GM23338 (cell line): Measurements from ENCODE around the gene ADM2. TPM values are rescaled to one million over a fixed set of nuclear protein-coding genes. Genes with fewer than 3 reads are reported as not detected.

Source experiments
- ATAC-seq: fragments of 200-7000 bp; cut with Tn5 transposase; 3 replicates; pipeline ENCODE4 v1.9.1; 2020
- DNase-seq: peaks from one replicate; pipeline ENCODE4 v3.0.0-alpha.2; 2015; ENCODE audit warnings: low spot score
- H2AFZ ChIP-seq: fragments of 200-600 bp; sonication (generic); 2 replicates; pipeline ENCODE4 v1.8.0; 2016; ENCODE audit warnings: antibody characterized with exemption, mild to moderate bottlenecking, moderate library complexity
- H3F3A ChIP-seq: fragments of 200-600 bp; sonication (generic); replicated peaks from 2 replicates; pipeline ENCODE4 v1.8.0; 2017; ENCODE audit warnings: antibody characterized with exemption, mixed run types, low read depth
- H3K27ac ChIP-seq: fragments of 200-600 bp; sonication (generic); 2 replicates; pipeline ENCODE4 v1.6.1; 2016; ENCODE audit warnings: low read depth
- H3K27me3 ChIP-seq: fragments of 200-600 bp; sonication (generic); 2 replicates; pipeline ENCODE4 v1.8.0; 2016; ENCODE audit warnings: mild to moderate bottlenecking, mixed run types, moderate library complexity; ENCODE audit not compliant: insufficient read depth
- H3K36me3 ChIP-seq: fragments of 200-600 bp; sonication (generic); 2 replicates; pipeline ENCODE4 v1.8.0; 2016; ENCODE audit warnings: mild to moderate bottlenecking; ENCODE audit not compliant: insufficient read depth
- H3K4me1 ChIP-seq: fragments of 200-600 bp; sonication (generic); 2 replicates; pipeline ENCODE4 v1.8.0; 2016; ENCODE audit warnings: mild to moderate bottlenecking, moderate library complexity; ENCODE audit not compliant: insufficient read depth
- H3K4me2 ChIP-seq: fragments of 200-600 bp; sonication (generic); 2 replicates; pipeline ENCODE4 v1.7.1; 2017; ENCODE audit warnings: mixed run types
- H3K4me3 ChIP-seq: fragments of 200-600 bp; sonication (generic); 2 replicates; pipeline ENCODE4 v1.6.1; 2016; ENCODE audit warnings: mixed run types
- H3K79me2 ChIP-seq: fragments of 200-600 bp; sonication (generic); replicated peaks from 2 replicates; pipeline ENCODE4 v1.8.0; 2017; ENCODE audit warnings: mild to moderate bottlenecking; ENCODE audit not compliant: insufficient read depth
- H3K9me2 ChIP-seq: fragments of 200-600 bp; sonication (generic); 2 replicates; pipeline ENCODE4 v1.8.0; 2017; ENCODE audit not compliant: insufficient read depth
- H4K20me1 ChIP-seq: fragments of 200-600 bp; sonication (generic); replicated peaks from 2 replicates; pipeline ENCODE4 v1.8.0; 2017; ENCODE audit warnings: mild to moderate bottlenecking; ENCODE audit not compliant: insufficient read depth
- H3K27ac Mint-ChIP-seq: 2 replicates; pipeline ENCODE4 v1.8.0; 2020; ENCODE audit warnings: inconsistent platforms, mild to moderate bottlenecking, moderate library complexity, mixed read lengths
- H3K27me3 Mint-ChIP-seq: 3 replicates; pipeline ENCODE4 v1.8.0; 2022; ENCODE audit warnings: low read depth, mild to moderate bottlenecking, moderate library complexity, mixed read lengths, inconsistent platforms; ENCODE audit not compliant: insufficient read depth, poor library complexity
- H3K36me3 Mint-ChIP-seq: 3 replicates; pipeline ENCODE4 v1.8.0; 2021; ENCODE audit warnings: low read depth, mild to moderate bottlenecking, inconsistent platforms, moderate library complexity, mixed read lengths
- H3K4me1 Mint-ChIP-seq: 3 replicates; pipeline ENCODE4 v1.8.0; 2020; ENCODE audit warnings: mild to moderate bottlenecking, inconsistent platforms, mixed read lengths
- H3K4me3 Mint-ChIP-seq: 3 replicates; pipeline ENCODE4 v1.8.0; 2021; ENCODE audit warnings: moderate library complexity, mild to moderate bottlenecking, inconsistent platforms, mixed read lengths
- H3K9me3 Mint-ChIP-seq: 3 replicates; pipeline ENCODE4 v1.8.0; 2020; ENCODE audit warnings: moderate library complexity, mild to moderate bottlenecking, inconsistent platforms, mixed read lengths
- EZH2 ChIP-seq: fragments of 200-600 bp; sonication (generic); IDR thresholded peaks from one replicate; pipeline ENCODE4 v1.8.0; 2017; ENCODE audit warnings: antibody characterized with exemption, mild to moderate bottlenecking, low read depth; ENCODE audit not compliant: unreplicated experiment
- EZH2phosphoT487 ChIP-seq: fragments of 200-600 bp; sonication (generic); IDR thresholded peaks from one replicate; pipeline ENCODE4 v1.8.1; 2018; ENCODE audit warnings: antibody characterized with exemption; ENCODE audit not compliant: unreplicated experiment
- NANOG ChIP-seq: IDR thresholded peaks from 2 replicates; pipeline ENCODE4 v1.6.1; 2016; ENCODE audit warnings: antibody characterized with exemption, borderline replicate concordance
- POLR2AphosphoS5 ChIP-seq: IDR thresholded peaks from 2 replicates; pipeline ENCODE4 v1.6.1; 2016; ENCODE audit warnings: antibody characterized with exemption, low read depth
- STAT1 ChIP-seq: IDR thresholded peaks from one replicate; pipeline ENCODE4 v1.6.1; 2016; ENCODE audit warnings: antibody characterized with exemption; ENCODE audit not compliant: unreplicated experiment
- ZNF331 ChIP-seq: fragments of 250-450 bp; sonication (Bioruptor Pico); IDR thresholded peaks from 2 replicates; pipeline ENCODE4 v1.5.0; 2020; ENCODE audit warnings: low read depth, mild to moderate bottlenecking, moderate library complexity
- polyA plus RNA-seq: library from polyadenylated mRNA; unstranded; fragments of >200 nt; fragmentation: Nextera tagmentation; extraction: Ambion mirVana; gene quantifications from 2 replicates; pipeline ENCODE4 v1.2.1, GENCODE V29; 2016
- total RNA-seq: library from RNA; depleted of rRNA; stranded (reverse); fragments of >200 nt; shearing (Covaris generic); gene quantifications from 2 replicates; pipeline ENCODE4 v1.2.3, GENCODE V29; 2014
- TF ChIP-seq, protein P1 (sequence below): IDR thresholded peaks from 2 replicates; pipeline ENCODE4 v1.6.1; 2016; ENCODE audit warnings: antibody characterized with exemption
- TF ChIP-seq, protein P2 (sequence below): fragments of 250-450 bp; sonication (Bioruptor Pico); IDR thresholded peaks from 2 replicates; pipeline ENCODE4 v1.5.0; 2020; ENCODE audit warnings: mild to moderate bottlenecking, moderate library complexity
- TF ChIP-seq, protein P3 (sequence below): IDR thresholded peaks from one replicate; pipeline ENCODE4 v1.6.1; 2018; ENCODE audit warnings: antibody characterized with exemption; ENCODE audit not compliant: unreplicated experiment
- TF ChIP-seq, protein P4 (sequence below), 2 experiments: fragments of 200-600 bp in 1 of 2; sonication (generic) in 1 of 2; conservative IDR thresholded peaks; 2 replicates each; pipeline versions ENCODE4 v1.5.1 to v1.6.1; 2016 to 2017; ENCODE audit warnings: antibody characterized with exemption in 2 of 2, low read depth in 2 of 2, mild to moderate bottlenecking in 2 of 2, moderate library complexity in 1 of 2

ADM2 gene
- total and polyA plus RNA-seq, 2 experiments from 2014 or later = 3.3 to 7.1 TPM

DNA sequence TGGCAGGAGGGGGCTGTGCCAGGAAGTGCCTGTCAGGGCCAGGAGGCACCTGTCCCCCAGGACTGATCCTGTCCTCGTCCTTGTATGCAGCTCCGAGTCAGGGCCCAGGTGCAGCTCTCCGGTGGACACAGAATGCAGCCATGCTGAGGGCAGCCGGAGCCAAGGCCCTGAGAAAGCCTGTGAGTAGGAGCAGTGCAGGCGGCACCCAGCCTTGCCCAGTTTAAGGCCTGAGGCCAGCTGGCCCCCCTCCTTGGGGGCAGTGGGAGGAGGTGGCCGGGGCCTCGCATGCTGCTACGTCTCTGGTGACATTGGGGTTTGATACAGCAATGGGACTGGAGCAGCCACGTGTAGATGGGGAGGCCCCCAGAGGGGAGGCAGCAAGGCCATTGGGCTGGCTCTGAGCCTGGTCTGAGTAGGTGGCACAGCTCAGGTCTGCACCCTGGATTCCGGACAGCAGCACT is 41.4 kb upstream of the ADM2 start:
- H4K20me1 ChIP-seq = no peaks in the 10 kb centered on the region; the same call in 1 of the 2 replicates
- peaks cover 7% of the 10 kb centered on the region; the same call in 1 of the 3 replicates for H3K4me1 Mint-ChIP-seq
- H3K27ac Mint-ChIP-seq = no peak overlapping the region
- H2AFZ ChIP-seq = no peak overlapping the region
- no peak for ATAC-seq
- 0 out of 3 replicates have a peak, but pooled peaks cover 6% of the 10 kb centered on the region for H3K36me3 Mint-ChIP-seq
- no peak overlapping the region for H3K4me3 Mint-ChIP-seq
- H3K27me3 ChIP-seq = no peaks in the 10 kb centered on the region
- H3K9me2 ChIP-seq = no peaks in the 10 kb centered on the region
- no peak overlapping the region for H3K4me3 ChIP-seq
- no peaks in the 10 kb centered on the region for H3K36me3 ChIP-seq
- H3K27me3 Mint-ChIP-seq = peaks cover 19% of the 10 kb centered on the region
- no peaks in the 10 kb centered on the region for H3K9me3 Mint-ChIP-seq
- no peaks in the 10 kb centered on the region; the same call in 1 of the 2 replicates for H3K4me1 ChIP-seq
- H3K27ac ChIP-seq = no peak overlapping the region
- no peak for DNase-seq
- TF ChIP-seq EZH2phosphoT487 (no peak), EZH2 (no peak), POLR2AphosphoS5 (no peak), NANOG (no peak), ZNF331 (CRISPR knock-in tag) (no peak), STAT1 (no peak)
- TF ChIP-seq, protein P1, sequence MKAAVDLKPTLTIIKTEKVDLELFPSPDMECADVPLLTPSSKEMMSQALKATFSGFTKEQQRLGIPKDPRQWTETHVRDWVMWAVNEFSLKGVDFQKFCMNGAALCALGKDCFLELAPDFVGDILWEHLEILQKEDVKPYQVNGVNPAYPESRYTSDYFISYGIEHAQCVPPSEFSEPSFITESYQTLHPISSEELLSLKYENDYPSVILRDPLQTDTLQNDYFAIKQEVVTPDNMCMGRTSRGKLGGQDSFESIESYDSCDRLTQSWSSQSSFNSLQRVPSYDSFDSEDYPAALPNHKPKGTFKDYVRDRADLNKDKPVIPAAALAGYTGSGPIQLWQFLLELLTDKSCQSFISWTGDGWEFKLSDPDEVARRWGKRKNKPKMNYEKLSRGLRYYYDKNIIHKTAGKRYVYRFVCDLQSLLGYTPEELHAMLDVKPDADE = no peak
- TF ChIP-seq, protein P2, sequence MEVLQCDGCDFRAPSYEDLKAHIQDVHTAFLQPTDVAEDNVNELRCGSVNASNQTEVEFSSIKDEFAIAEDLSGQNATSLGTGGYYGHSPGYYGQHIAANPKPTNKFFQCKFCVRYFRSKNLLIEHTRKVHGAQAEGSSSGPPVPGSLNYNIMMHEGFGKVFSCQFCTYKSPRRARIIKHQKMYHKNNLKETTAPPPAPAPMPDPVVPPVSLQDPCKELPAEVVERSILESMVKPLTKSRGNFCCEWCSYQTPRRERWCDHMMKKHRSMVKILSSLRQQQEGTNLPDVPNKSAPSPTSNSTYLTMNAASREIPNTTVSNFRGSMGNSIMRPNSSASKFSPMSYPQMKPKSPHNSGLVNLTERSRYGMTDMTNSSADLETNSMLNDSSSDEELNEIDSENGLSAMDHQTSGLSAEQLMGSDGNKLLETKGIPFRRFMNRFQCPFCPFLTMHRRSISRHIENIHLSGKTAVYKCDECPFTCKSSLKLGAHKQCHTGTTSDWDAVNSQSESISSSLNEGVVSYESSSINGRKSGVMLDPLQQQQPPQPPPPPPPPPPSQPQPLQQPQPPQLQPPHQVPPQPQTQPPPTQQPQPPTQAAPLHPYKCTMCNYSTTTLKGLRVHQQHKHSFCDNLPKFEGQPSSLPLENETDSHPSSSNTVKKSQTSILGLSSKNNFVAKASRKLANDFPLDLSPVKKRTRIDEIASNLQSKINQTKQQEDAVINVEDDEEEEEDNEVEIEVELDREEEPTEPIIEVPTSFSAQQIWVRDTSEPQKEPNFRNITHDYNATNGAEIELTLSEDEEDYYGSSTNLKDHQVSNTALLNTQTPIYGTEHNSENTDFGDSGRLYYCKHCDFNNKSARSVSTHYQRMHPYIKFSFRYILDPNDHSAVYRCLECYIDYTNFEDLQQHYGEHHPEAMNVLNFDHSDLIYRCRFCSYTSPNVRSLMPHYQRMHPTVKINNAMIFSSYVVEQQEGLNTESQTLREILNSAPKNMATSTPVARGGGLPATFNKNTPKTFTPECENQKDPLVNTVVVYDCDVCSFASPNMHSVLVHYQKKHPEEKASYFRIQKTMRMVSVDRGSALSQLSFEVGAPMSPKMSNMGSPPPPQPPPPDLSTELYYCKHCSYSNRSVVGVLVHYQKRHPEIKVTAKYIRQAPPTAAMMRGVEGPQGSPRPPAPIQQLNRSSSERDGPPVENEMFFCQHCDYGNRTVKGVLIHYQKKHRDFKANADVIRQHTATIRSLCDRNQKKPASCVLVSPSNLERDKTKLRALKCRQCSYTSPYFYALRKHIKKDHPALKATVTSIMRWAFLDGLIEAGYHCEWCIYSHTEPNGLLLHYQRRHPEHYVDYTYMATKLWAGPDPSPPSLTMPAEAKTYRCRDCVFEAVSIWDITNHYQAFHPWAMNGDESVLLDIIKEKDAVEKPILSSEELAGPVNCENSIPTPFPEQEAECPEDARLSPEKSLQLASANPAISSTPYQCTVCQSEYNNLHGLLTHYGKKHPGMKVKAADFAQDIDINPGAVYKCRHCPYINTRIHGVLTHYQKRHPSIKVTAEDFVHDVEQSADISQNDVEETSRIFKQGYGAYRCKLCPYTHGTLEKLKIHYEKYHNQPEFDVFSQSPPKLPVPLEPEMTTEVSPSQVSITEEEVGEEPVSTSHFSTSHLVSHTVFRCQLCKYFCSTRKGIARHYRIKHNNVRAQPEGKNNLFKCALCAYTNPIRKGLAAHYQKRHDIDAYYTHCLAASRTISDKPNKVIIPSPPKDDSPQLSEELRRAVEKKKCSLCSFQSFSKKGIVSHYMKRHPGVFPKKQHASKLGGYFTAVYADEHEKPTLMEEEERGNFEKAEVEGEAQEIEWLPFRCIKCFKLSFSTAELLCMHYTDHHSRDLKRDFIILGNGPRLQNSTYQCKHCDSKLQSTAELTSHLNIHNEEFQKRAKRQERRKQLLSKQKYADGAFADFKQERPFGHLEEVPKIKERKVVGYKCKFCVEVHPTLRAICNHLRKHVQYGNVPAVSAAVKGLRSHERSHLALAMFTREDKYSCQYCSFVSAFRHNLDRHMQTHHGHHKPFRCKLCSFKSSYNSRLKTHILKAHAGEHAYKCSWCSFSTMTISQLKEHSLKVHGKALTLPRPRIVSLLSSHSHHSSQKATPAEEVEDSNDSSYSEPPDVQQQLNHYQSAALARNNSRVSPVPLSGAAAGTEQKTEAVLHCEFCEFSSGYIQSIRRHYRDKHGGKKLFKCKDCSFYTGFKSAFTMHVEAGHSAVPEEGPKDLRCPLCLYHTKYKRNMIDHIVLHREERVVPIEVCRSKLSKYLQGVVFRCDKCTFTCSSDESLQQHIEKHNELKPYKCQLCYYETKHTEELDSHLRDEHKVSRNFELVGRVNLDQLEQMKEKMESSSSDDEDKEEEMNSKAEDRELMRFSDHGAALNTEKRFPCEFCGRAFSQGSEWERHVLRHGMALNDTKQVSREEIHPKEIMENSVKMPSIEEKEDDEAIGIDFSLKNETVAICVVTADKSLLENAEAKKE (CRISPR knock-in tag) = no peak
- TF ChIP-seq, protein P3, sequence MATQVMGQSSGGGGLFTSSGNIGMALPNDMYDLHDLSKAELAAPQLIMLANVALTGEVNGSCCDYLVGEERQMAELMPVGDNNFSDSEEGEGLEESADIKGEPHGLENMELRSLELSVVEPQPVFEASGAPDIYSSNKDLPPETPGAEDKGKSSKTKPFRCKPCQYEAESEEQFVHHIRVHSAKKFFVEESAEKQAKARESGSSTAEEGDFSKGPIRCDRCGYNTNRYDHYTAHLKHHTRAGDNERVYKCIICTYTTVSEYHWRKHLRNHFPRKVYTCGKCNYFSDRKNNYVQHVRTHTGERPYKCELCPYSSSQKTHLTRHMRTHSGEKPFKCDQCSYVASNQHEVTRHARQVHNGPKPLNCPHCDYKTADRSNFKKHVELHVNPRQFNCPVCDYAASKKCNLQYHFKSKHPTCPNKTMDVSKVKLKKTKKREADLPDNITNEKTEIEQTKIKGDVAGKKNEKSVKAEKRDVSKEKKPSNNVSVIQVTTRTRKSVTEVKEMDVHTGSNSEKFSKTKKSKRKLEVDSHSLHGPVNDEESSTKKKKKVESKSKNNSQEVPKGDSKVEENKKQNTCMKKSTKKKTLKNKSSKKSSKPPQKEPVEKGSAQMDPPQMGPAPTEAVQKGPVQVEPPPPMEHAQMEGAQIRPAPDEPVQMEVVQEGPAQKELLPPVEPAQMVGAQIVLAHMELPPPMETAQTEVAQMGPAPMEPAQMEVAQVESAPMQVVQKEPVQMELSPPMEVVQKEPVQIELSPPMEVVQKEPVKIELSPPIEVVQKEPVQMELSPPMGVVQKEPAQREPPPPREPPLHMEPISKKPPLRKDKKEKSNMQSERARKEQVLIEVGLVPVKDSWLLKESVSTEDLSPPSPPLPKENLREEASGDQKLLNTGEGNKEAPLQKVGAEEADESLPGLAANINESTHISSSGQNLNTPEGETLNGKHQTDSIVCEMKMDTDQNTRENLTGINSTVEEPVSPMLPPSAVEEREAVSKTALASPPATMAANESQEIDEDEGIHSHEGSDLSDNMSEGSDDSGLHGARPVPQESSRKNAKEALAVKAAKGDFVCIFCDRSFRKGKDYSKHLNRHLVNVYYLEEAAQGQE = no peak
- TF ChIP-seq, protein P4, sequence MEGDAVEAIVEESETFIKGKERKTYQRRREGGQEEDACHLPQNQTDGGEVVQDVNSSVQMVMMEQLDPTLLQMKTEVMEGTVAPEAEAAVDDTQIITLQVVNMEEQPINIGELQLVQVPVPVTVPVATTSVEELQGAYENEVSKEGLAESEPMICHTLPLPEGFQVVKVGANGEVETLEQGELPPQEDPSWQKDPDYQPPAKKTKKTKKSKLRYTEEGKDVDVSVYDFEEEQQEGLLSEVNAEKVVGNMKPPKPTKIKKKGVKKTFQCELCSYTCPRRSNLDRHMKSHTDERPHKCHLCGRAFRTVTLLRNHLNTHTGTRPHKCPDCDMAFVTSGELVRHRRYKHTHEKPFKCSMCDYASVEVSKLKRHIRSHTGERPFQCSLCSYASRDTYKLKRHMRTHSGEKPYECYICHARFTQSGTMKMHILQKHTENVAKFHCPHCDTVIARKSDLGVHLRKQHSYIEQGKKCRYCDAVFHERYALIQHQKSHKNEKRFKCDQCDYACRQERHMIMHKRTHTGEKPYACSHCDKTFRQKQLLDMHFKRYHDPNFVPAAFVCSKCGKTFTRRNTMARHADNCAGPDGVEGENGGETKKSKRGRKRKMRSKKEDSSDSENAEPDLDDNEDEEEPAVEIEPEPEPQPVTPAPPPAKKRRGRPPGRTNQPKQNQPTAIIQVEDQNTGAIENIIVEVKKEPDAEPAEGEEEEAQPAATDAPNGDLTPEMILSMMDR (conservative IDR thresholded peaks at IDR 0.05; ENCODE audit: low read depth in 2 of 2) = no peak
- H3K4me2 ChIP-seq = no peak overlapping the region
- H3F3A ChIP-seq = peaks cover 5% of the 10 kb centered on the region; the same call in 1 of the 2 replicates
- H3K79me2 ChIP-seq = no peaks in the 10 kb centered on the region
